ENCODE results near the gene PRKCQ. TPM values are rescaled to one million over a fixed set of nuclear protein-coding genes. Genes with fewer than 3 reads are reported as not detected.

Gene PRKCQ
- total and polyA plus RNA-seq, 5 donors, result 0.05 to 0.25 (median 0.20) TPM

DNA sequence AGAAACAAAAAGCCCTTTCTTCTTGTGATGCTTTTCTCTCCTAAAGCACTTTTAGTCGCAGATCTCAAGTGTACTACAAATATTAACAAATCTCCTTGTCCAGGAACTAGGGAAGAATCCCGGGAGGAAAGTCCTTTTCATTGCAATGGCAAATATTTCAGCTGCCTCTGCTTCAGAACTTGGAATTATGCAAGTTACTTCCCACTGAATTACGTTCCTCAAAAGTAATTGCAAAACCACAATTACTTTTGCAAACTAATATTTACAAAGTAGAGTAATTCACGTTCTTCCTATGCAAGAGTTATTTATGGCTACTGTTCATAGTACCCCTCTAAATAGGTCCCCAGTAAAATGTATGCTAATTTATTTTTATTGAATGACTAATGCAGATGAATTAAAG is 14.5 kb downstream of the PRKCQ start:
- no peaks in the 10 kb centered on the region for H3K27me3 ChIP-seq (ENCODE audit: control insufficient read depth, insufficient read depth)
- WGBS, result 53% methylated on average over 4 of the region's 4 CpGs

DNA sequence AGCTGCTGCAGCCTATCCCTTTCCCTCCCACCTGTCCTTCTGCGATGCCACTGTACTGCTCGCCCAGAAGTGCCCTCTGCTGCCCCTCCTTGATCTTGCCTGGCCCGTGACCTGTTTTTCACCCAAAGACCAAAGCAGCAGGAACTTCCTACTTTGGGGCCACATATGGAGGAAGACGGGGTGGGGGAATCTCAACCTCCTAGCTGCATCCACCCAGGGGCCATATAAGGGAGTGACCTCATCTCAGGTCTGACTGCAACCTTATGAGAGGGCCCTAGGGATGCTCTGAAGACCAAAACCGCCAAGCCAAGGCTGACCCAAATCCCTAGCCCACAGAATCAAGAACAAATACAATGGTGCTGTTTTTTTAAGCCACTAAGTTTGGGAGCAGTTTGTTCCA is 15.7 kb downstream of the PRKCQ start:
- WGBS, result 58% methylated on average over 5 of the region's 5 CpGs

More for the DNA sequence above, 14.5 kb downstream of the PRKCQ start:
- ATAC-seq, result no peak
- no peaks in the 10 kb centered on the region for H3K9me3 ChIP-seq (ENCODE audit: control insufficient read depth, low read length)
- DNase-seq, result no peak
- no peaks in the 10 kb centered on the region for H3K4me1 ChIP-seq (ENCODE audit: control insufficient read depth, insufficient read depth, low read length)
- no peak overlapping the region for H3K4me3 ChIP-seq (ENCODE audit: low read length)
- no peak overlapping the region for H3K27ac ChIP-seq (ENCODE audit: low read length)
- intact Hi-C loops (cut with DNase I), result no loop called here

DNA sequence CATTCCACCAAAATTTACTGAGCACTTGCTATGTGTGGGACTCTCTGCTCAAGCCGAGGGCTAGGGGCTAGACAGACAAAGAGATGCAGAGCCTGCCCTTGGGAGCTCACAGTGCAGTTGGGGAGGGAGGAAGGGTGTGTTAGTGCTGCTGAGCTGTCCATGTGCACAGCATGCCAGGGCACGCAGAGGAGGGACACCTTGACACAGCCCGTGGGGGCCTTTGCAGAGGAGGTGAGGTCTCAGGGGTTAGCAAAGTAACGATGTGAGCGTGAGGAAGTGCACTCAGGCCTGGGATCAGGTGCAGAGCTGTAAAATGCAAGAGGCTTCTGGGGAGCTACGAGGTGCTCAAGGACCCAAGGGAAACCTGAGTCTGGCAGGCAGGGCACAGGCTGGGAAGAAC is 16.3 kb downstream of the PRKCQ start:
- 84% methylated on average over 6 of the region's 6 CpGs for WGBS
- no peaks in the 10 kb centered on the region for H3K9me3 ChIP-seq (ENCODE audit: control insufficient read depth, low read length)
- intact Hi-C loops (cut with DNase I), result no loop called here
- DNase-seq, result no peak
- H3K27me3 ChIP-seq (ENCODE audit: control insufficient read depth, insufficient read depth), result no peaks in the 10 kb centered on the region
- no peak for ATAC-seq
- H3K4me3 ChIP-seq (ENCODE audit: low read length), result no peak overlapping the region
- H3K4me1 ChIP-seq (ENCODE audit: control insufficient read depth, insufficient read depth, low read length), result no peaks in the 10 kb centered on the region
- H3K27ac ChIP-seq (ENCODE audit: low read length), result no peak overlapping the region

More for the DNA sequence above, 15.7 kb downstream of the PRKCQ start:
- Histone ChIP-seq H3K4me3 (ENCODE audit: low read length) (no peak overlapping the region), H3K9me3 (ENCODE audit: control insufficient read depth, low read length) (no peaks in the 10 kb centered on the region), H3K27ac (ENCODE audit: low read length) (no peak overlapping the region), H3K27me3 (ENCODE audit: control insufficient read depth, insufficient read depth) (no peaks in the 10 kb centered on the region), H3K4me1 (ENCODE audit: control insufficient read depth, insufficient read depth, low read length) (no peaks in the 10 kb centered on the region)
- DNase-seq (no peak), ATAC-seq (no peak)
- intact Hi-C loops (cut with DNase I), result no loop called here

DNA sequence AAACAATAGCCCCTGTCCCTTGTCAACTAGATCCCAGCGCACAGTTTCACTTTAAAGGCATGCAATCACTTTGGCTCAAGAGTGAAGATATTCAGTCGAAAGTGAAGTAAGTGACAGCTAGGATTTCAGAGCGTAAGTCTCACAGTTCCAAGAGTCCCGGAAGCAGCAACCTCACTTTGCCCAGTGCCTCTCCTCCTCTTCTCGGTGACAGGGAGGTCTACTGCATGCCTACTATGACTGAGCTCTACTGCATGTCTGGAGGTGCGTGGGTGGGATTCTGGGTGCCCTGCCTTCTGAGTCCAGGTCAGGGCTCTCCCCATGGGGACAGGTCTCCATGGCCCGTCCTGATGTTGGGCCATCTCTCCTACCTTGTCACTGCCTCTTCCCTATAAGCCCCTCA is 17.0 kb downstream of the PRKCQ start:
- 60% methylated on average over 7 of the region's 7 CpGs for WGBS
- Histone ChIP-seq H3K4me3 (ENCODE audit: low read length) (no peak overlapping the region), H3K9me3 (ENCODE audit: control insufficient read depth, low read length) (no peaks in the 10 kb centered on the region), H3K27ac (ENCODE audit: low read length) (no peak overlapping the region), H3K27me3 (ENCODE audit: control insufficient read depth, insufficient read depth) (no peaks in the 10 kb centered on the region), H3K4me1 (ENCODE audit: control insufficient read depth, insufficient read depth, low read length) (no peaks in the 10 kb centered on the region)
- intact Hi-C loops (cut with DNase I), result no loop called here
- no peak for DNase-seq
- ATAC-seq, result no peak

DNA sequence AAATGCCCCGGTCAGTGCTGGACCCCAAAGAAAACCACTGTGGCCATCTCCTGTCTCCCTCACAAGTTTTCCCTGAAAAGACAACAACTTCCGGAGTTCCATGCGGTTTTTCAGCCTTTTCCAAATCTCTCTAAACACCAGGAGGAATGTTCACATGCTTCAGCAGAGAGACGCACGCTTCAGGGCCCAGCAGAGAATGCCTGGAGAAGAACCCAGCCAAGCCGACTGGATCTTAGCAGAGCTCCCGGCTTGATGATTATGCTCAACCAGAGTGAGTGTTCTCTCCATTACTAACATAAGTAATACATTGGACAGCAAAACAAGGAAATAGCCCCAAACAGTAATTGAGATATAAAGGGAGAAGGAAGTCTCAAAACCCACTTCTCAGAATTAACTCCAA is 17.9 kb downstream of the PRKCQ start:
- 71% methylated on average over 7 of the region's 7 CpGs for WGBS
- intact Hi-C loops (cut with DNase I), result no loop called here
- no peaks in the 10 kb centered on the region for H3K4me1 ChIP-seq (ENCODE audit: control insufficient read depth, insufficient read depth, low read length)
- ATAC-seq (no peak), DNase-seq (no peak)
- H3K4me3 ChIP-seq (ENCODE audit: low read length), result no peak overlapping the region
- no peaks in the 10 kb centered on the region for H3K27me3 ChIP-seq (ENCODE audit: control insufficient read depth, insufficient read depth)
- H3K9me3 ChIP-seq (ENCODE audit: control insufficient read depth, low read length), result no peaks in the 10 kb centered on the region
- H3K27ac ChIP-seq (ENCODE audit: low read length), result no peak overlapping the region

DNA sequence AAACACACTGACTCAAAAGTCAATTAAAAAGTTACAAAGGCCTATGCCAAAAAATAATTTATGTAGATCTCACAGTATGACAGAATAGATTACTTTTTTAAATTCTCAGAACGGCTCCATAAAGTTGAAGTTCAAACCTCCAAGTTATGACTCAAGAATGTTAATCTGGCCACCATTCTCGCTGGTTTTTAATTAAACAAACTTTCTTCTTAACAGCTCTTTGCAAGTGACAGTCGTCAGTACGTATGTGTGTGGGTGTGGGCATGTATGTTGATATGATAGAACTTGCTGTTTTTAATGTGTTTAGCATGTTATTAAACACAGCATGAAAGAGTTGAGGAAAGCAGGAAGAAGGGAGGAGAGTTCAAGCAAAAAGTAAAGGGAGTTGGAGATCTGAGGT is 18.5 kb downstream of the PRKCQ start:
- no peak overlapping the region for H3K4me3 ChIP-seq (ENCODE audit: low read length)
- H3K9me3 ChIP-seq (ENCODE audit: control insufficient read depth, low read length), result no peaks in the 10 kb centered on the region
- no peaks in the 10 kb centered on the region for H3K27me3 ChIP-seq (ENCODE audit: control insufficient read depth, insufficient read depth)
- H3K27ac ChIP-seq (ENCODE audit: low read length), result no peak overlapping the region
- 62% methylated on average over 4 of the region's 4 CpGs for WGBS
- H3K4me1 ChIP-seq (ENCODE audit: control insufficient read depth, insufficient read depth, low read length), result no peaks in the 10 kb centered on the region
- intact Hi-C loops (cut with DNase I), result no loop called here
- DNase-seq (no peak), ATAC-seq (no peak)

DNA sequence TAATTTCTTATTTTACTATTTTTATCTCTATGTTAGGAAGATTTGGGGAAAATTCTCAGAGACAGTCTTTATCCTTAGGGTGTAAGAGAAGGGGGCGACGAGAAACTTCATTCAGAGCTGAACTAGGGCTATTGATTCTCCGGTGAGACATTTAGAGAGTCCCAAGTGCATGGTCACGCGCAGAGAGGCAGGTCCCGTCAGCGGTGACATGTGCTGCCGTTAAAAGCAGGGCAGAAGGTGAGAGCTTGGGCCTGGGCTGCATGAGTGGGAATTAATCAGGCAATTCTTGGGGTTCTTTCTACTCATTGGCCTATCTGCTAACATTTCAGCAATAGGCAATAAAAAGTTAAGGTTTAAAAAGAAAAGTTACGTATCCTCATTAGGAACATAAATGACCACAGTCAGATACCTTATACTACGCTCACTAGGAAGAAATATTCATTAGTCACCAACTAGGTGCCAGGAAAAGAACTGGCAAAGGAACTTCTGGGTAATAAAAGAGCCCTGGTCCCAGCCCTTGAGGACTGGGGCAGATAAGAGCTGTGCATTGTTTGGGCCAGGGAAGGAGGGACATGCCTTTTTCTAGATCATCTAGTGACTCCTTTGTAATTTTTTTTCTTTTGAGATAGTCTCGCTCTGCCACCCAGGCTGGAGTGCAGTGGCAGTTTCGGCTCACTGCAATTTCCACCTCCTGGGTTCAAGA is 21.2 kb downstream of the PRKCQ start:
- WGBS, result 91% methylated on average over 12 of the region's 12 CpGs
- ATAC-seq, result no peak
- no peaks in the 10 kb centered on the region for H3K4me1 ChIP-seq (ENCODE audit: control insufficient read depth, insufficient read depth, low read length)
- intact Hi-C loops (cut with DNase I), result no loop called here
- no peak overlapping the region for H3K4me3 ChIP-seq (ENCODE audit: low read length)
- H3K9me3 ChIP-seq (ENCODE audit: control insufficient read depth, low read length), result no peaks in the 10 kb centered on the region
- H3K27ac ChIP-seq (ENCODE audit: low read length), result no peak overlapping the region
- no peaks in the 10 kb centered on the region for H3K27me3 ChIP-seq (ENCODE audit: control insufficient read depth, insufficient read depth)
- no peak for DNase-seq

DNA sequence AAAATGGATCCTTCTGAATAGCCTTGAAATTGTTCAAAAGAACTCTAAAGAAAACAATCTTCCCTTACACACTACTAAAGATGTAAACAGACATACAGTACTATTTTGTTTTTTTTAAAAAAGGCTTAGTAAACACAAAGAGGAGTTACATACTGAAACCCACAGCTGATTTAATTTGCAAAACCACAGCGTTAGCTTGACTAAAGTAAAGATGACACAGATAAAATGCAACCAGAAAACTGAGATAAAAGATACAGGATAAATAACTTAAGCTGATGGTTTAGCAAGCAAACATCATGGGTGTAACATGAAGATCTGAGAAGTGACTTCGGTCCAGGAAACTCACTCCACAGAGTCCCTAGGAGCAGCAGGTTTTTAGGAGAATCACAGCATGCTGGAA is 21.8 kb downstream of the PRKCQ start:
- intact Hi-C loops (cut with DNase I), result no loop called here
- WGBS, result 71% methylated on average over 2 of the region's 2 CpGs
- no peak for ATAC-seq
- no peak overlapping the region for H3K4me3 ChIP-seq (ENCODE audit: low read length)
- H3K27ac ChIP-seq (ENCODE audit: low read length), result no peak overlapping the region
- no peaks in the 10 kb centered on the region for H3K4me1 ChIP-seq (ENCODE audit: control insufficient read depth, insufficient read depth, low read length)
- H3K9me3 ChIP-seq (ENCODE audit: control insufficient read depth, low read length), result no peaks in the 10 kb centered on the region
- no peaks in the 10 kb centered on the region for H3K27me3 ChIP-seq (ENCODE audit: control insufficient read depth, insufficient read depth)
- DNase-seq, result no peak

DNA sequence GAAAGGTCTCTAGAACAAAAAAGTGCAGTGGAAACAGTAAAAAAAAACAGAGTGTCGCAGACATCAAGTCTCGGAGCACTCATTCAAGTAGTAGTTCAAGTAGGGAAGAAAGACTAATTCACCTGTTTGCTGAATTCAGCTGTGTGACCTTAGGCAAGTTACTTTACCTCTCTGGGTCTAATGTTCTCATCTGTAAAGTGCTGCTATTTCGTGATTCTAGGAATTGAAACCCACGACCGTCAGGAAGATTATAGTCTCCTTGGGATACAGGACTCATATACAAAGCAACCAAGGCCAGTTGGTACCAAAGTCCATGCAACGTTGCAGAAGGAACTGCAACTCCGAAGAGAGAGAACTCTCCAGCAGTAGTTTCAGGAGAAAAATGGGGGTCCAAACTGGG is 26.1 kb downstream of the PRKCQ start:
- Histone ChIP-seq H3K4me3 (ENCODE audit: low read length) (no peak overlapping the region), H3K27me3 (ENCODE audit: control insufficient read depth, insufficient read depth) (no peaks in the 10 kb centered on the region), H3K9me3 (ENCODE audit: control insufficient read depth, low read length) (no peaks in the 10 kb centered on the region), H3K4me1 (ENCODE audit: control insufficient read depth, insufficient read depth, low read length) (no peaks in the 10 kb centered on the region), H3K27ac (ENCODE audit: low read length) (no peak overlapping the region)
- ATAC-seq (no peak), DNase-seq (no peak)
- 74% methylated on average over 7 of the region's 7 CpGs for WGBS
- intact Hi-C loops (cut with DNase I), result no loop called here

DNA sequence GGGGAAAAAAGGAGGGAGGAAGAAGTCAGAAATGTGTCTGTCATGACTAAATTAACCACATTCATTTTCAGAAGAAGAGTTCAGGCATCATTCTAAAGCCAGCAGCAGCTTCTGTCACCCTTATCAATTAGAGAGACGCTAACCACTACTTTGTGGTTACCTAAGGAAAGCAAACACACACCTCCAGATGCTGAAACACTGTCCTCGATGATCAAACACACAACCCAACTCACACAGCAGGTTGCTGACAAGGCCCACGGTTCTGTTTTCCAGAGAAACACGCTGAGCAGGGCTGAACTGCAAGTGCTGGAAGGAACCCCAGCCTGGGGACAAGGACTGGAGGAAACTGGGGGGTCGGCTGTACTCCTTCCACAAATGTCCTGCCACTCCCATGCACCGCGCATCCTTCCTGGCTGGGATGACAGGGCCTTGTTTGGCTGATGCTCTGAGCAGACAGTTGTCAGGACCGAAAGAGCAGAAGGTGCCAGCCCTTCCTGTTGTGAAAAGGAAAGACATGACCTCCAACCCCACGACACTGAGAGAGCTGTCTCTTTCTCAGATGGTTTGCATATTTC is 36.6 kb downstream of the PRKCQ start:
- Histone ChIP-seq H3K9me3 (ENCODE audit: control insufficient read depth, low read length) (no peaks in the 10 kb centered on the region), H3K27me3 (ENCODE audit: control insufficient read depth, insufficient read depth) (no peaks in the 10 kb centered on the region), H3K4me3 (ENCODE audit: low read length) (no peak overlapping the region), H3K4me1 (ENCODE audit: control insufficient read depth, insufficient read depth, low read length) (no peaks in the 10 kb centered on the region), H3K27ac (ENCODE audit: low read length) (no peak overlapping the region)
- intact Hi-C loops (cut with DNase I), result no loop called here
- 32% methylated on average over 9 of the region's 9 CpGs for WGBS
- DNase-seq (no peak), ATAC-seq (no peak)

DNA sequence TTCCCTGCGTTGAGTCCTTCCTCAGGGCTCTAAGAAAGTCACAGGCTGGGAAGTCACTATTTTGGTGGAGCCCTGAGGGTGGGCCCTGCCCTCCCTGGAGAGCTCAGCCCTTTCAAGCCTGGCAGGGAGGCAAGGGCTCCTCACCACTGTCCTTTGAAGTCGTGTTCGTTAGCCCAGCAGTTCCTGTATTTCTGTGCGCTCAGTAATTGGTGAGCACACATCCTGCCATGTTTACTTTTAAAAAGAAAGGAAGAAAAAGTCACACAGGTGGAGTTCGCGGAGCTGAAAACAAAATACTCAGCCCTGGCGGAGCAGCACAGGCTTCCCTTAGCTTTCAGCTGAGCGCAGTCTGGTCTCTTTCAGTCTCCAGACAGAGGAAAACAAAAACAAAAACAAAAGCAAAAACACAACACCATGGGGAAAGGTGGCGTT is 37.1 kb downstream of the PRKCQ start:
- intact Hi-C loops (cut with DNase I), result no loop called here
- Histone ChIP-seq H3K4me3 (ENCODE audit: low read length) (no peak overlapping the region), H3K27ac (ENCODE audit: low read length) (no peak overlapping the region), H3K4me1 (ENCODE audit: control insufficient read depth, insufficient read depth, low read length) (no peaks in the 10 kb centered on the region), H3K9me3 (ENCODE audit: control insufficient read depth, low read length) (no peaks in the 10 kb centered on the region), H3K27me3 (ENCODE audit: control insufficient read depth, insufficient read depth) (no peaks in the 10 kb centered on the region)
- 32% methylated on average over 9 of the region's 9 CpGs for WGBS
- DNase-seq (no peak), ATAC-seq (no peak)

DNA sequence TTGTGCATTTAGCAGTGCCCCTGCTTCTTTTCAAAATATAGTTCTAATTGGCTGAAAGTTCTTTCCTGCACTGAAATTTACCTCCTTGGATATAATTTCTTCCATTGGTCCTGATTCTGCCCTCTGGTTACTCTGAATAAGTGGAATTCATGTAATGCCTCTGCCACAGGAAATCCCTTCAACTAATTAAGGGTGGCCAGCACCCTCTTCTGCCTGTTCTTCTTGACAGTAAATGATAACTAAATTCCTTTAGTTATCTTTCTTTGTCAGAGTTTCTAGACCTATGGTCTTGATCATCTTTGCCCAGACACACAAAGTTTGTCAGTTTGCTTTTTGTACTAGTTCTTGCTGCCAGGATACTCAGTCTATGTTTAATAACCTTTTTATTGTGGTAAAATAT is 40.2 kb downstream of the PRKCQ start:
- intact Hi-C loops (cut with DNase I), result no loop called here
- DNase-seq, result no peak
- Histone ChIP-seq H3K27ac (ENCODE audit: low read length) (no peak overlapping the region), H3K4me3 (ENCODE audit: low read length) (no peak overlapping the region), H3K4me1 (ENCODE audit: control insufficient read depth, insufficient read depth, low read length) (no peaks in the 10 kb centered on the region), H3K9me3 (ENCODE audit: control insufficient read depth, low read length) (no peaks in the 10 kb centered on the region), H3K27me3 (ENCODE audit: control insufficient read depth, insufficient read depth) (no peaks in the 10 kb centered on the region)
- no peak for ATAC-seq
